Measurements from ENCODE around the gene MTM1.

The MTM1 gene

GRCh38 chrX:150568320-150569154, at the start of gene MTM1:
Gene MTM1, plus strand, starts transcription at chrX:150568621. Its CDS starts 23,994 bp downstream, at chrX:150592615.
- ChIA-PET CTCF (interaction anchor here (0.6 kb wide), 1 partner anchor 370 kb away, joined by 7 read pairs; no protein-coding TSS in a partner anchor), POLR2A (ENCODE audit: low non-redundant PET) (no interaction called here)
- peak within 1 kb of the TSS; percentile 71 for H3K27ac ChIP-seq
- peak; percentile 94 for DNase-seq (ENCODE audit: low spot score)
- TF ChIP-seq CTCF (conservative IDR thresholded peaks at IDR 0.05; ENCODE audit: low read depth) = no peak

GRCh38 chrX:150522494-150522893, 45.9 kb upstream of the MTM1 start:
- POLR2A ChIA-PET (ENCODE audit: low non-redundant PET) = no interaction called here
- H3K27ac ChIP-seq = no peak overlapping the region

GRCh38 chrX:150525061-150525919, 43.1 kb upstream of the MTM1 start:
- no peak overlapping the region for H3K27ac ChIP-seq
- DNase-seq (ENCODE audit: low spot score) = no peak
- ChIA-PET CTCF (no interaction called here), POLR2A (ENCODE audit: low non-redundant PET) (no interaction called here)
- TF ChIP-seq CTCF (conservative IDR thresholded peaks at IDR 0.05; ENCODE audit: low read depth) = no peak

More at GRCh38 chrX:150522494-150522893, 45.9 kb upstream of the MTM1 start:
- CTCF ChIA-PET = no interaction called here
- no peak for TF ChIP-seq CTCF (conservative IDR thresholded peaks at IDR 0.05; ENCODE audit: low read depth)
- no peak for DNase-seq (ENCODE audit: low spot score)

GRCh38 chrX:150526692-150527091, 41.7 kb upstream of the MTM1 start:
- POLR2A ChIA-PET (ENCODE audit: low non-redundant PET) = no interaction called here
- H3K27ac ChIP-seq = no peak overlapping the region
- TF ChIP-seq CTCF (conservative IDR thresholded peaks at IDR 0.05; ENCODE audit: low read depth) = no peak
- DNase-seq (ENCODE audit: low spot score) = no peak
- CTCF ChIA-PET = no interaction called here

- DNase-seq (ENCODE audit: low spot score) = no peak
- no peak overlapping the region for H3K27ac ChIP-seq
- ChIA-PET POLR2A (ENCODE audit: low non-redundant PET) (no interaction called here), CTCF (no interaction called here)
- no peak for TF ChIP-seq CTCF (conservative IDR thresholded peaks at IDR 0.05; ENCODE audit: low read depth)
Measured at GRCh38 chrX:150527108-150527507, 41.3 kb upstream of the MTM1 start.

GRCh38 chrX:150529587-150529986, 38.8 kb upstream of the MTM1 start:
- POLR2A ChIA-PET (ENCODE audit: low non-redundant PET) = no interaction called here
- DNase-seq (ENCODE audit: low spot score) = no peak
- CTCF ChIA-PET = no interaction called here
- TF ChIP-seq CTCF (conservative IDR thresholded peaks at IDR 0.05; ENCODE audit: low read depth) = no peak
- H3K27ac ChIP-seq = no peak overlapping the region

Data from RWPE1 (cell line).